GM18520 (cell line): ENCODE measurements around the gene ZFYVE9.
"Not testable (repeated sequence)": the region's sequence is repeated elsewhere in the genome, so short reads cannot be mapped to it uniquely, and the experiment has no call there.

Experiments used
- ATAC-seq: cut with Tn5 transposase; IDR thresholded peaks from one replicate; pipeline ENCODE4 v1.9.1; 2021; ENCODE audit not compliant: unreplicated experiment

Gene ZFYVE9, protein sequence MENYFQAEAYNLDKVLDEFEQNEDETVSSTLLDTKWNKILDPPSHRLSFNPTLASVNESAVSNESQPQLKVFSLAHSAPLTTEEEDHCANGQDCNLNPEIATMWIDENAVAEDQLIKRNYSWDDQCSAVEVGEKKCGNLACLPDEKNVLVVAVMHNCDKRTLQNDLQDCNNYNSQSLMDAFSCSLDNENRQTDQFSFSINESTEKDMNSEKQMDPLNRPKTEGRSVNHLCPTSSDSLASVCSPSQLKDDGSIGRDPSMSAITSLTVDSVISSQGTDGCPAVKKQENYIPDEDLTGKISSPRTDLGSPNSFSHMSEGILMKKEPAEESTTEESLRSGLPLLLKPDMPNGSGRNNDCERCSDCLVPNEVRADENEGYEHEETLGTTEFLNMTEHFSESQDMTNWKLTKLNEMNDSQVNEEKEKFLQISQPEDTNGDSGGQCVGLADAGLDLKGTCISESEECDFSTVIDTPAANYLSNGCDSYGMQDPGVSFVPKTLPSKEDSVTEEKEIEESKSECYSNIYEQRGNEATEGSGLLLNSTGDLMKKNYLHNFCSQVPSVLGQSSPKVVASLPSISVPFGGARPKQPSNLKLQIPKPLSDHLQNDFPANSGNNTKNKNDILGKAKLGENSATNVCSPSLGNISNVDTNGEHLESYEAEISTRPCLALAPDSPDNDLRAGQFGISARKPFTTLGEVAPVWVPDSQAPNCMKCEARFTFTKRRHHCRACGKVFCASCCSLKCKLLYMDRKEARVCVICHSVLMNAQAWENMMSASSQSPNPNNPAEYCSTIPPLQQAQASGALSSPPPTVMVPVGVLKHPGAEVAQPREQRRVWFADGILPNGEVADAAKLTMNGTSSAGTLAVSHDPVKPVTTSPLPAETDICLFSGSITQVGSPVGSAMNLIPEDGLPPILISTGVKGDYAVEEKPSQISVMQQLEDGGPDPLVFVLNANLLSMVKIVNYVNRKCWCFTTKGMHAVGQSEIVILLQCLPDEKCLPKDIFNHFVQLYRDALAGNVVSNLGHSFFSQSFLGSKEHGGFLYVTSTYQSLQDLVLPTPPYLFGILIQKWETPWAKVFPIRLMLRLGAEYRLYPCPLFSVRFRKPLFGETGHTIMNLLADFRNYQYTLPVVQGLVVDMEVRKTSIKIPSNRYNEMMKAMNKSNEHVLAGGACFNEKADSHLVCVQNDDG (N-terminal part only)

DNA sequence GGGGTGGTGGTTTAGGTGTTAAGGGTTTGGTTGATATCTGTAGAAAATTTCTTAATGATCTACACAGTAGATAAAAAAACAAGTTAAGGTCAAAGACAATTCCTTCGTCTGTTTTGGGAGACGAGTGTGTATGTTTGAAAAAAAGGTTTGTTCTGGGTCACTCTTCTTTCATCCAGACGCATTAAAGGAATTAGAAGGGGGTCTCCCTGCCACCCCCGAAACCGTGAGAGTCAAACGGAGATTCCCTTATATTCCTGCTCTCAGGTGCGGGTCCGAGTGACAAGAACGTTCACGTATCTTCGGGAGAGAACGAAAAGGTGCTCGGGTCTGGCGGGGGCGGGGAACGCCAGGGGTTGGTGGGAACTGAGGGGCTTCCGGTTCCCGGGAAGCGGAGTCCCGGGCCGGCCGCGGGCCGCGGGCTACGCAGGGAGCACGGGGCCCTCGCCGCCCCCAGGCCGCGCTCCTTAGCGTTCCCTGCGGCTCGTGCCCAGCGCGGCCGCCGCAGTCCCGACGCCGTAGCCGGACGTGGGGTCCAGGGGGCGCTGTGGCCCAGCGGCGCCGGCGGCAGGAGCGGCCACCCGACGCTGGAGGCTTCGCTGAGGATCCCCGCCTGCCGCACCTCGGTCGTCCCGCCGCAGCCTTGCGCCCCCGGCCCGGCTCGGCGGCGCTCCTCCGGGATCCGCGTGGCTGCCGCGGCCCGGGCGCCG is at the start of gene ZFYVE9:
Gene ZFYVE9 (plus strand): TSS at position 577 of the 707 bp plus-strand sequence. CDS start 91,118 bp downstream, outside the sequence.
- ATAC-seq, result no peak

DNA sequence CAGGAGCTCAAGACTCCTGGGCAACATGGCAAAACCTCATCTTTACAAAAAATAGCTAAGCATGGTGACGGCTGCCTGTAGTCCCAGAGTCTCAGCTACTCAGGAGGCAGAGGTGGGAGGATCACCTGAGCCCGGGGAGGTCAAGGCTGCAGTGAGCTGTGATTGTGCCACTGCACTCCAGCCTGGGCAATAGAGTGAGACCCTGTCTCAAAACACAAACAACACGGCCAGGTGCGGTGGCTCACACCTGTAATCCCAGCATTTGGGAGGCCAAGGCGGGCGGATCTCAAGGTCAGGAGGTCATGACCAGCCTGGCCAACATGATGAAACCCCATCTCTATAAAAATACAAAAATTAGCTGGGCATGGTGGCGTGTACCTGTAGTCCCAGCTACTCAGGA is 47.6 kb upstream of the ZFYVE9 start:
- not testable (repeated sequence) for ATAC-seq

DNA sequence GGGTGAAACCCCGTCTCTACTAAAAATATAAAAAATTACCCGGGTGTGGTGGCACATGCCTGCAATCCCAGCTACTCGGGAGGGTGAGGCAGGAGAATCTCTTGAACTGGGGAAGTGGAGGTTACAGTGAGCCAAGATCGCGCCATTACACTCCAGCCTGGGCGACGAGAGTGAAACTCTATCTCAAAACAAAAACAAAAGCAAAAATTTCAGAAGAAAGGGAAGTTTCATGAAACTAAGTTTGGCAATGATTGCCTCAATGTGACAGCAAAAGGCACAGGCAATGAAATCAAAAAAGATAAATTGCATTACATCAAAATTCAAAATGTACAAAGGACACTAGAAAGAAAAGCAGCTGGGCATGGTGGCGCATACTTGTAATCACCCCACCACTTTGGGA is 45.7 kb upstream of the ZFYVE9 start:
- no peak for ATAC-seq

DNA sequence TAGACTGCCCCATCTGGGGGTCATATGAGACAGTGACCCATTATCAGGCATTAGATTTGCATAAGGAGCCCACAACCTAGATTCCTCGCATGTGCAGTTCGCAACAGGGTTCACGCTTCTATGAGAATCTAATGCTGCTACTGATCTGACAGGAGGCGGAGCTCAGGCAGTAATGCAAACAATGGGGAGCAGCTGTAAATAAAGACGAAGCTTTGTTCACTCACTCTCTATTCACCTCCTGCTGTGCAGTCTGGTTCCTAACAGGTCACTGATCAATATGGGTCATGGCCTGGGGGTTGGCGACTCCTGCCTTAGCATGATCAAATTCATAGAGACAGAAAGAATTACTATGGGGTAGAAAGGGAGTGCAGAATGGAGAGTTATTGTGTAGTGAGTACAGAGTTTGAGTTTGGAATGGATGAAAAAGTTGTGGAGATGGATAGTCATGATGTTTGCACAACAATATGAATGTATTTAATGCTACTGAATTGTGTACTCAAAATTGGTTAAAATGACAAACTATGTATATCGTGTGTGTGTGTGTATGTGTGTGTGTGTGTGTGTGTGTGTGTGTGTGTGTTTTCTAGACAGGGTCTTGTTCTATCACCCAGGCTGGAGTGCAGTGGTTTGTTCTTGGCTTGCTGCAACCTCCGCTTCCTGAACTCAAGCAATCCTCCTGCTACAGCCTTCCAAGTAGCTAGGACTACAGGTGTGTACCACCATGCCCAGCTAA is 43.6 kb upstream of the ZFYVE9 start:
- no peak for ATAC-seq

DNA sequence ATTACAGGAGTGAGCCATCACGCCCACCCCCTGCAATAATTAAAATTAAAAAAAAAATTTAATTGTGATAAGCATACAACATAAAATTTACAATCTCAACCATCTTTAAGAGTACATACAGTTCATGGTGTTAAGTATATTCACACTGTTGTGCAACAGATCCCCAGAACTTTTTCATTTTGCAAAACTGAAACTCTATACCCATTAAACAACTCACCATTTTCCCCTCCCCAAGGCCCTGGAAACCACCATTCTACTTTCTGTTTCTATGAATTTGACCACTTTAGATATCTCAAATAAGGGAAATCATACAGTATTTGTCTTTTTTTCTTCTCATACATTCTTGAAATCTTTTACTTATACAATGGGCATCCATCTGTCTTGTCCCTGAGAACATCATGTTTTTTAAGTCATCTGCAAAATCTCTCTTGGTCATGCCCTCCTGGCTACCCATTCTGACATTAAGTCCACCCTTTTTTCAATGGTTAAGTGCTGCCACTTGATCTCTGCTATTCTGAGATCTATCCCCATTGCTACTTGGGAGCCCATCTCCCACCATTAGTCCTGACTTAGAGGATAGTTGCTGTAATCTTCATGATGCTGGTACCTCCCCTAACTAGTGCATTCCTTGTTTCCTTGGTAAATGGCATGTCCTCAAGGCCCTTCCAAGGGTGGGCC is 39.4 kb upstream of the ZFYVE9 start:
- ATAC-seq, result no peak

DNA sequence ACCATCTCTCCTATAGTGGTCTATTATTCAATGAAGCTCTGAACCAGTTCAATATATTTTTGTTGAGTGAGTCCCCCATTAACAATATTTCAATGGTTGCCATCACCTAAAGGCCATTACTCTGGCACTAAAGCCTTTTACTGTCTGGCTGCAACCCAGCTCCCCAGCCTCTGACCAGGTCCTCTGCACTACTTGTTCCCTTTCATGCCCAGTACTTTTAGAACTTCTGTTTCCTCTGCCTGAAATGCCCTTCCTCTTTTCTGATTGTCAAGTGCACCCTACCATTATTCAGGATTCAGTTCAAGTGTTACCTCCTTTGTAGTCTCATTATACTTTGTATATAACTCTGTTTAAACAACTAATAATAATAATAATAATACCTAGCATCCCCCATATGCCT is 30.4 kb upstream of the ZFYVE9 start:
- ATAC-seq, result no peak

DNA sequence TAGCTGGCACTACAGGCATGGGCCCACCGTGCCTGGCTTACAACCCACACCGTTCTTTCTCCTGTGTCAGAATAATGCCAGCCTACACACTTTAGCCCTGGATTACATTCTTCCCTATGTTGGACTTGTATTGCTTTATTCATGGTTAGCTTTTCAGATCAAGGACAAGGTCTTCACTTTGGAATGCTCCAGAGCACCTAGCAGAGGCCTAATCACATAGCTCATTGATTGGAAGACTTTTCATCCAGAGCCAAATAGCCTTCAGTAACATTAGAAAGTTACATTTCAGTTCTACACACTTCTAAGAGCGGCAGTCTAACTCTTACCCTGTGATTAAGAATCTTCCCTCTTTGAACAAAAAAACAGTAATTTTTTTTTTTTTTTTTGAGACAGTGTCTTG is 29.4 kb upstream of the ZFYVE9 start:
- no peak for ATAC-seq

DNA sequence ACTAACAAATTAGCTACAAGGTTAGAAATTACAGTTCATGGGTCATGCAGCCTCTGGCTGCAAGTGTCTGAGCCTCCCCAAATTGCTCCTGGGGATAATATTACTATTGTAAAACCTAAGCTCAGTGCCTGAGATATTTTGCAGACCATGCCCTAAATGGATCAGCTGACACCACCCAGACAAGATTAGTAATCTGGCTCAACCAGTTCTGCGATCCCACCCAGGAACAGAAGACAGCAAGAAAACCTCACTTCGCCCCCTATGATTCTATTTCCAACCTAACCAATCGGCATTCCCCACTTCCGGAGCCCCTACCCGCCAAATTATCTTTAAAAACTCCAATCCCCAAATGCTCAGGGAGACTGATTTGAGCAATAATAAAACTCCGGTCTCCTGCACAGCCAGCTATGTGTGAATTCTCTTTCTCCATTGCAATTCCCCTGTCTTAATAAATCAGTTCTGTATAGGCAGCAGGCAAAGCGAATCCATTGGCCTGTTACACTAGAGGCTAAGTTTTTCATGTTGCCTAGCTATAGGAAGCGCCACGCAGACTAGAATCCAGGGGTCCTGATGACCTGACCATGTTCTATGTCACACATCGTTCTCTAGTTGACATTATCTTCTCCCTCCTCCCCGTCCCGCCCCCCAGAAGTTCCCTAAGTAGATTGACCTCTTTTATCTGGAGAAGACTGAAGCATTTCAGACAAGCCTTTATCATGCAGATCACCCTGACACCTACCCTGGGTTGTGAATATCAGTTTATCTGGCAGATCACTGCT is 22.4 kb upstream of the ZFYVE9 start:
- ATAC-seq, result no peak

DNA sequence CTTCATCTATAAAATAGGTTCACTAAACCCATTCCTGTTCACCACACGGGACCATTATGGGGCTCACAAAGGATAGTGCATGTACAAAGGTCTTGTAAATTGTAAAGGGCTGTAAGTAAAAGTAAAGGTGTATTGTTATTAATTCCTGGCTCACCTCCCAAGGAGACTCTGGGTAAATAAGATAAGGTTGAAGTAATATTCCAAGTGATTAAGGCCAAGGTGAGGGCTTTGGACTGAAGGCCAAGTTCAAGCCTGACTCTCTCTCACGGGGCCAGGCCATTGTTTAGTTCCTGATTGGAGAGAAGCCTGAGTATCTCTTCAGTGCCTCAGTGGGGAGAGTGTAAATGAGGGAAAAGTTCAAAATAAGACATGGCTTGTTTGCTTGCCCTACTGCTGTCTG is 19.5 kb upstream of the ZFYVE9 start:
- ATAC-seq, result no peak

DNA sequence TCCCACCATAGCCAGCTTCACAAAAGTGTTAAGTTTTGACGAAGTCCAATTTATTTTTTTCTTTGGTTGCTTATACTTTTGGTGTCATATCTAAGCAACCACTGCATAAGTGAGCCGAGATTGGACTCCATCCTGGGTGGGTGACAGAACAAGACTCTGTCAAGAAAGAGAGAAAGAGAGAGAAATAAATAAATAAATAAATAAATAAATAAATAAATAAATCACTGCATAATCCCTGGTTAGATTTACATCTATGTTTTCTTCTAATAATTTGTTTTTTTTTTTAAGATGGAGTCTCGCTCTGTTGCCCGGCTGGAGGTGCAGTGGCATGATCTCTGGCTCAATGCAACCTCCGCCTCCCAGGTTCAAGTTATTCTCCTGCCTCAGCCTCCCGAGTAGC is 18.3 kb upstream of the ZFYVE9 start:
- no peak for ATAC-seq

DNA sequence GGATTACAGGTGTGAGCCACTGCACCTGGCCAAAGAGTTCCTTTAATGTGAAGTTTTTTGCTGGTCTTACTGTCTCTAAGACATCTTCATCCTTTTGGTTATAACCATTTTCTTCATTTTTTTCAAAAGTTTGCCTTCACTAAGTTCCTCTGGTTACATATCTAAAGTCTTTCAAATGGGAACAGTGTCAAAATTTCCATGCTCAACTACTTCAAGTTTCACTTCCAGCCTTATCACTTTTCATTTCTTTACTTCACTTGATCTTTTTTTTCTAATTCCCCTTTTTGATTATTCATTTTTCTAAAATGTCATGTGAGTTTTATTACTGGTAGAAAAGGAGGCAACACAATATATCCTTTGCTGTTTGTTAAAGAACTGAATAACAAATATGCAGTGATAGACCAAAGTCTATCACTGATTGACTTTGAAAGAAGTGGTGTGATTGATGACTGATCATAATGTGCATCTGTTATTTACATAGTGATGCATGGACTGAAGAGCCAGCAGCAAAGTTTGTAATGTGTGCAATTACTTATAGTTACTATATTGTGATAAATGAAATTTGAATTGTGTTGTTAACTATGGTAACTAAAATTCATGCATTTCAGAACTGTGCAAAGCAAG is 16.0 kb upstream of the ZFYVE9 start:
- no peak for ATAC-seq

DNA sequence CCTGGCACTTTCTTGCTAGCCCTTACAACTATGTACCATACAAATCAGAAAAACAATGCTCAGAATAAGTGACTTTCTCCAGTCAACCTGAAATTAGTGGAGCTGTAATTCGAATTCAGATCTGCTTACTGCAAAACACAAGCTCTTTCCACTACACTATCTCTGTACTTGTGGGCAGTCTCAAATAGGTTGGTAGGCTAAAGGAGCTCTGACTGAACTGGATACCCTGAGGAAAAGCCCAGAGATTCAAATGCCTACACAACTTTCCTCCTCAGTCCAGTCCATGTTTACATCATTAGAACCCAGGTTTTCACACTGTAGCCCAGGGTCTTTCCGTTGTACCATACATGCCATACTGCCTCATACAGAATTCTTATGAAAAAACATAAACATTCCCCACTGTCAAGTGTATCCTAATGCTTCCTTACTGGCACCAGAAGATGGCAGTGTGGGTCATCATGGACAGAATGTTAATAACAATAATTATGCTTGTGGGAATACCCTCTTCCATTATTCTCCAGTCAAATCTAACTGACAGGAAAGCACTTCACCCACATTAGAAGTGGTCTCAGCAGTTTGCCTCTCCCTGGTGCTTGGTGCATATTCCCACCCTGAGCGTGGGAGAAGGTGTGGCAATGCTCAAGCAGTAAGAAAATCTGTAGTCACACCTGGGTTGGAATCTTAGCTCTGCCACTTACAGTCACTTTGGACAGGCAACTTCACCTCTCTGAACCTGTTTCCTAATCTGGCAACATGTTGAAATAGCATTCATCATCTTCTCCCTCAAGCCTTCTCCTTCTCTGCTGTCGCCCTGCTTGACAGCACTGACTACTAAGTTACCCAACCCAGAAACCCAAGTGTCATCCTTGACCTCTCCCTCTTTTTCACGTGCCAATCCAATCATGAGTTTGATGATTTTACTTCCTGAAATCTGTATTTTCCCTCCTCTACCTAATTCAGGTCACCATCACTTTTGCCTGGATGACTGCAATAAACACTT is 14.4 kb upstream of the ZFYVE9 start:
- no peak for ATAC-seq

DNA sequence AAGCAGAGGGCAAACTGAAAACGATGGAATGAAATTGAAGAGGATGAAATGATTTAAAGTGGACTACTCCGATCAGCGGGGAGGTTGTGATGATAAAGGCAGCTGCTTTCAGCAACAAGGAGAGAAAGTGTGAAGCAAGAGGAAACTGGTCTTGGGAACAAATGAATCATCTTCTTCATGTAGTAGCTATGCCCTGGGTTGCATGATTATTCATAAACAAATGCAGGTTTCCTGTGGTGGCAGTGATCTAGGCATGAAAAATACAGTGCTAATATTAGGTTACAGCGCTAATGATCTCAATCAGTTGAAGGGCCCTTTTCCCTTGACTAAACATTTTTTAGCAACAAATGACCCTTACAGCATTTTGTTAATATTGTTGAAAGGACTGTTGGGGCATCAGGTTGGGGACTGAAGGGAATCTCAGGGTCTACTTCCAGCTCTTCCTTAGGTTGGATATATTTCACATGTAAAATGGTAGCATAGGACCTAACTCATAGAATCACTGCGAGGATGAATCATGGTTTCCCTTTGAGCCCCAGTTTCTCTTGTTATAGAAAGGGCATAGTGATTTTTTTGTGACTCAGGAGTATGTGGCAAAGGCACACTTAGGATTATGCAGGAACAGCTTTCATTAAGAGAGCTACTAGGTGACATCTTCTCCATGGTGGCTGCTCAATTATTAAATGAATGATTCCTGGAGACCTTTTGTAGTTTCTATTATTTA is 1.9 kb upstream of the ZFYVE9 start:
- peak; percentile 82 for ATAC-seq

DNA sequence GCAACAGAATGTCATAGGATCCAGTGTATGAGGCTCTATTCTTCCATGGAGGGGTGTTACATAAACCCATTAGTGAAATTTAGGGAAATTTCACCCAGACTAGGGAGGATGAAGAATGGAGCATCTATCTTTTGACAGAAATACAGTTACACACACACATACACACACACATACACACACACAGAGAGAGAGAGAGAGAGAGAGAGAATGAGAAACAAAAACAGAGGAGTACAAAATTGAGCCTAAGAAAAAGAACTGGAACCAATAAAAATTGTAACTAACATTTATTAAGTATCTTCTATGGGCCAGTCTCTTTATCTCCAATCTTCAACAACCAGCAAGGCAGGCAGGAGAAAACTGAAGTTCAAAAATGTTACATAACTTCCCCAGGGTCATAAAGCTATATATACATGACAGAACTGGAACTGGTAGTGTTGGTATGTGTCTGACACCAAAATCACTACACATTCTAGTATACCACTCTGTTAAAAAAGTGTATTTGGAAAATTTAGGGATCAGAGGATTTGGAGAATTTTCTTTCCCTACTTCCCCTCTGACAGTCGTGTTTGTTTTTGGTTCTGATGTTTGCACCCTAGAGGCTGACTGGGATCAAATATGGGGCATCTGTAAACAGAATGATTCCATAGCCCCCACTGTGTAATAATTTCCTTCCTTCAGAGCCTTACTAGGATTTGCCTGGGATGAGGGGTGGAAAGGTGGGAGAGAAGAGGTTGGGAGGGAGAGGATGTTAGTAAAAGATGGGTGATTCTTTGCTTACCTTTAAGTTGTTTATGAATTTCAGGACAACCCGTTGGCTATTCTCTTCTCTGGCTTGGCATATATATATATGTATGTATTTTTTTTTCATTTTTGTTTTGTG is 1.0 kb upstream of the ZFYVE9 start:
- ATAC-seq, result no peak
